Gastrocnemius medialis (tissue), 4 donors: ENCODE measurements around the gene AQP6. TPM values are rescaled to one million over a fixed set of nuclear protein-coding genes. Genes with fewer than 3 reads are reported as not detected.

ENCODE experiments used
- ATAC-seq, 2 donors: fragments of 150-250 bp; one replicate each; pipeline ENCODE4 v1.9.1; 2016
- DNase-seq, 2 donors: peaks; one replicate each; pipeline ENCODE4 v3.0.0-alpha.2; 2019
- H3K27ac ChIP-seq, 4 donors: fragments of 200-600 bp; sonication (generic); 1 replicate in 1 of 4; 2 replicates in 3 of 4; pipeline ENCODE4 v1.5.1; 2016 to 2018; ENCODE audit warnings: mild to moderate bottlenecking in 2 of 4, moderate library complexity in 1 of 4
- H3K27me3 ChIP-seq, 3 donors: fragments of 200-600 bp; sonication (generic) in 2 of 3; 1 replicate in 1 of 3; 2 replicates in 2 of 3; pipeline versions ENCODE4 v1.5.1 to v1.6.0; 2016 to 2019; ENCODE audit warnings: mild to moderate bottlenecking in 1 of 3, moderate library complexity in 1 of 3
- H3K36me3 ChIP-seq, 2 donors: fragments of 200-600 bp; sonication (generic) in 1 of 2; one replicate each; pipeline ENCODE4 v1.5.1; 2017 to 2018
- H3K4me1 ChIP-seq, 2 donors: fragments of 200-600 bp; sonication (generic) in 1 of 2; one replicate each; pipeline ENCODE4 v1.5.1; 2016 to 2017; ENCODE audit warnings: mild to moderate bottlenecking in 2 of 2
- H3K4me3 ChIP-seq, 4 donors: fragments of 200-600 bp; sonication (generic) in 3 of 4; 1 replicate in 1 of 4; 2 replicates in 3 of 4; pipeline ENCODE4 v1.5.1; 2016 to 2019; ENCODE audit warnings: mild to moderate bottlenecking in 2 of 4
- H3K9me3 ChIP-seq, 3 donors: fragments of 200-600 bp; sonication (generic) in 2 of 3; 1 replicate in 1 of 3; 2 replicates in 2 of 3; pipeline ENCODE4 v1.5.1; 2016 to 2019
- CTCF ChIP-seq, 5 experiments: fragments of 450-650 bp in 3 of 5; fragments of 200-600 bp in 2 of 5; sonication (generic) in 2 of 5; IDR thresholded peaks in 4 of 5; conservative IDR thresholded peaks in 1 of 5; 1 replicate in 4 of 5; 2 replicates in 1 of 5; pipeline ENCODE4 v1.5.1; 2016 to 2019; ENCODE audit warnings: antibody characterized with exemption in 5 of 5, mild to moderate bottlenecking in 3 of 5, moderate library complexity in 3 of 5
- POLR2A ChIP-seq, 2 donors: fragments of 450-650 bp; IDR thresholded peaks; one replicate each; pipeline ENCODE4 v1.6.1; 2017; ENCODE audit warnings: antibody characterized with exemption in 2 of 2, mild to moderate bottlenecking in 2 of 2, moderate library complexity in 2 of 2
- in situ Hi-C, 4 donors: fragments of 200-750 bp; cut with MboI; loops; one replicate each; pipeline versions ENCODE4 v1.15.0 to v1.8.0; 2017; ENCODE audit warnings: low sequenced_read_pairs in 4 of 4
- intact Hi-C: fragments of 100-400 bp; cut with DNase I; formaldehyde crosslinking; loops from one replicate; pipeline ENCODE4 v1.15.1; 2023; ENCODE audit warnings: low total_unique reads
- total RNA-seq, 4 donors: library from RNA; depleted of rRNA; stranded (reverse); fragments of >200 nt; gene quantifications; one replicate each; pipeline versions ENCODE4 v1.1.0 to v1.2.3, GENCODE V29; 2016

Gene AQP6
- total RNA-seq, 4 donors from 2014 or later = not detected

- no peak for TF ChIP-seq POLR2A (IDR thresholded peaks at IDR 0.05)
- H3K4me3 ChIP-seq = peak overlapping the region in 1 of 4 donors; percentile 70
- H3K36me3 ChIP-seq = no peaks in the 10 kb centered on the region
- H3K27me3 ChIP-seq = no peaks in the 10 kb centered on the region
- H3K4me1 ChIP-seq = peaks cover 6 to 11% of the 10 kb centered on the region in 2 donors
- DNase-seq (no peak), ATAC-seq (no peak)
- H3K9me3 ChIP-seq = no peaks in the 10 kb centered on the region
- in situ Hi-C loops (no loop called here), intact Hi-C loops (no loop called here)
- H3K27ac ChIP-seq = no peak overlapping the region
Measured at GRCh38 chr12:50024227-50024626, 51.5 kb downstream of the AQP6 start.

- H3K9me3 ChIP-seq = no peaks in the 10 kb centered on the region
- DNase-seq = no peak
- intact Hi-C loops = loop anchor here (1.0 to 5.0 kb wide), 2 partner anchors 87 to 143 kb away; partner anchors contain the start of gene CERS5
- no peaks in the 10 kb centered on the region for H3K27me3 ChIP-seq
- TF ChIP-seq POLR2A (IDR thresholded peaks at IDR 0.05) = no peak
- no peak for TF ChIP-seq CTCF (IDR thresholded peaks at IDR 0.05 in 4 of 5, conservative IDR thresholded peaks at IDR 0.05 in 1 of 5)
- peaks cover 6 to 11% of the 10 kb centered on the region in 2 donors for H3K4me1 ChIP-seq
- peak overlapping the region; percentile 32 to 67 (median 57) for H3K27ac ChIP-seq
- in situ Hi-C loops = no loop called here
- no peak for ATAC-seq
- H3K4me3 ChIP-seq = peak overlapping the region; percentile 61 to 77 (median 66)
- H3K36me3 ChIP-seq = no peaks in the 10 kb centered on the region
Measured at GRCh38 chr12:50024805-50025186, 52.0 kb downstream of the AQP6 start.

- H3K4me1 ChIP-seq = peaks cover 6 to 11% of the 10 kb centered on the region in 2 donors
- DNase-seq (peak; percentile 94 to 95), ATAC-seq (peak; percentile 99 to 100)
- peak in 1 of 2 donors; percentile 59 for TF ChIP-seq POLR2A (IDR thresholded peaks at IDR 0.05)
- TF ChIP-seq CTCF (IDR thresholded peaks at IDR 0.05 in 4 of 5, conservative IDR thresholded peaks at IDR 0.05 in 1 of 5) = no peak
- no peaks in the 10 kb centered on the region for H3K27me3 ChIP-seq
- no peaks in the 10 kb centered on the region for H3K36me3 ChIP-seq
- intact Hi-C loops = loop anchor here (1.0 to 5.0 kb wide), 2 partner anchors 86 to 142 kb away; partner anchors contain the start of gene CERS5
- in situ Hi-C loops = no loop called here
- peak within 1 kb of the TSS; percentile 53 to 67 (median 59) for H3K27ac ChIP-seq
- peak within 1 kb of the TSS; percentile 61 to 77 (median 66) for H3K4me3 ChIP-seq
- no peaks in the 10 kb centered on the region for H3K9me3 ChIP-seq
Measured at GRCh38 chr12:50025187-50026059, 52.7 kb downstream of the AQP6 start, which contains the start of gene RACGAP1. Gene RACGAP1, minus strand, starts transcription at chr12:50025494. Its CDS starts 8,779 bp downstream, at chr12:50016715.

- no peak overlapping the region for H3K27ac ChIP-seq
- intact Hi-C loops (loop anchor here (5.0 kb wide), 1 partner anchor 141 kb away; the partner anchor contains the start of gene CERS5), in situ Hi-C loops (no loop called here)
- H3K36me3 ChIP-seq = no peaks in the 10 kb centered on the region
- DNase-seq = no peak
- H3K4me1 ChIP-seq = peaks cover 6 to 11% of the 10 kb centered on the region in 2 donors
- TF ChIP-seq CTCF (IDR thresholded peaks at IDR 0.05 in 4 of 5, conservative IDR thresholded peaks at IDR 0.05 in 1 of 5) (no peak), POLR2A (IDR thresholded peaks at IDR 0.05) (no peak)
- no peaks in the 10 kb centered on the region for H3K9me3 ChIP-seq
- H3K27me3 ChIP-seq = no peaks in the 10 kb centered on the region
- no peak for ATAC-seq
- no peak overlapping the region for H3K4me3 ChIP-seq
Measured at GRCh38 chr12:50026691-50027090, 53.9 kb downstream of the AQP6 start.

Other genes starting within 250 kb of the AQP6 start
- gene TMBIM6, start 231.4 kb upstream of the AQP6 start, total RNA-seq = 100 to 1,000 TPM; 181 to 310 (median 224) TPM
- 10 to 100 TPM in 3 of 4 donors, 1 to 10 TPM in 1; 8.4 to 15.5 (median 10.4) TPM for gene NCKAP5L, start 144.5 kb upstream of the AQP6 start, total RNA-seq
- 1 to 10 TPM; 1.2 to 2.7 (median 2.3) TPM for gene BCDIN3D, start 129.8 kb upstream of the AQP6 start, total RNA-seq
- gene FAIM2, start 69.0 kb upstream of the AQP6 start, total RNA-seq = 1 to 10 TPM in 1 of 4 donors, under 1 TPM in 1, not detected in 2; 0.13 to 1.1 TPM
- not detected for gene AQP2, start 22.2 kb upstream of the AQP6 start, total RNA-seq
- gene AQP5, start 11.1 kb upstream of the AQP6 start, total RNA-seq = not detected
- gene RACGAP1, start 52.5 kb downstream of the AQP6 start, total RNA-seq = 10 to 100 TPM in 1 of 4 donors, 1 to 10 TPM in 3; 5.6 to 13.3 (median 6.5) TPM
- gene ASIC1, start 84.6 kb downstream of the AQP6 start, total RNA-seq = under 1 TPM in 2 of 4 donors, not detected in 2; 0.15 to 0.53 TPM
- gene SMARCD1, start 112.4 kb downstream of the AQP6 start, total RNA-seq = 10 to 100 TPM; 16.9 to 27.3 (median 20.1) TPM
- 100 to 1,000 TPM in 3 of 4 donors, 10 to 100 TPM in 1; 68.2 to 763 (median 288) TPM for gene GPD1, start 131.1 kb downstream of the AQP6 start, total RNA-seq
- gene COX14, start 139.3 kb downstream of the AQP6 start, total RNA-seq = 100 to 1,000 TPM in 3 of 4 donors, 10 to 100 TPM in 1; 98.8 to 137 (median 106) TPM
- 1 to 10 TPM; 5.4 to 9.2 (median 7.3) TPM for gene CERS5, start 194.4 kb downstream of the AQP6 start, total RNA-seq